HG02981 (cell line): Measurements from ENCODE around the gene OPA1.
"Not testable (repeated sequence)": the region's sequence is repeated elsewhere in the genome, so short reads cannot be mapped to it uniquely, and the experiment has no call there.

Experiments used
- ATAC-seq: cut with Tn5 transposase; IDR thresholded peaks from one replicate; pipeline ENCODE4 v1.9.1; 2021; ENCODE audit warnings: mild to moderate bottlenecking, moderate library complexity; ENCODE audit not compliant: unreplicated experiment

Gene OPA1

GRCh38 chr3:193590088-193590856 is 2.7 kb upstream of the OPA1 start:
- no peak for ATAC-seq

GRCh38 chr3:193593668-193594030 is 641 bp downstream of the OPA1 start:
- ATAC-seq = peak; percentile 29

GRCh38 chr3:193594946-193595689 is 2.1 kb downstream of the OPA1 start:
- no peak for ATAC-seq

GRCh38 chr3:193595939-193596487 is 3.0 kb downstream of the OPA1 start:
- ATAC-seq = no peak

- ATAC-seq = no peak
These were observed 5.2 kb downstream of the OPA1 start for GRCh38 chr3:193598202-193598601.

- ATAC-seq = no peak
These were observed 6.4 kb downstream of the OPA1 start for GRCh38 chr3:193599393-193599792.

- no peak for ATAC-seq
These were observed 12.9 kb downstream of the OPA1 start for GRCh38 chr3:193605876-193606275.

GRCh38 chr3:193606892-193607291 is 13.9 kb downstream of the OPA1 start:
- not testable (repeated sequence) for ATAC-seq

- not testable (repeated sequence) for ATAC-seq
These were observed 17.5 kb downstream of the OPA1 start for GRCh38 chr3:193610516-193610915.

- ATAC-seq = no peak
These were observed 21.4 kb downstream of the OPA1 start for GRCh38 chr3:193614430-193614829.

GRCh38 chr3:193617628-193618027 is 24.6 kb downstream of the OPA1 start:
- ATAC-seq = no peak

GRCh38 chr3:193620057-193620456 is 27.0 kb downstream of the OPA1 start:
- peak; percentile 49 for ATAC-seq

GRCh38 chr3:193620650-193621049 is 27.6 kb downstream of the OPA1 start:
- ATAC-seq = peak; percentile 70

GRCh38 chr3:193621127-193621526 is 28.1 kb downstream of the OPA1 start:
- no peak for ATAC-seq

GRCh38 chr3:193630005-193630404 is 37.0 kb downstream of the OPA1 start:
- ATAC-seq = no peak

- ATAC-seq = no peak
These were observed 44.8 kb downstream of the OPA1 start for GRCh38 chr3:193637831-193638230.

- no peak for ATAC-seq
These were observed 45.8 kb downstream of the OPA1 start for GRCh38 chr3:193638833-193639232.

GRCh38 chr3:193640165-193640715 is 47.2 kb downstream of the OPA1 start:
- ATAC-seq = no peak

- ATAC-seq = no peak
These were observed 47.9 kb downstream of the OPA1 start for GRCh38 chr3:193640728-193641439.

- no peak for ATAC-seq
These were observed 48.4 kb downstream of the OPA1 start for GRCh38 chr3:193641440-193641775.

GRCh38 chr3:193645806-193646205 is 52.8 kb downstream of the OPA1 start:
- no peak for ATAC-seq
